Muscle layer of duodenum (tissue), 2 donors: Measurements from ENCODE around the gene SESTD1.
A peak's percentile ranks its signal among the peaks of the same experiment; 100 is the strongest.

Experiments
- H3K27ac ChIP-seq: one replicate; pipeline ENCODE4 v1.7.0; 2013; ENCODE audit warnings: mild to moderate bottlenecking, low read length
- H3K27me3 ChIP-seq: one replicate; pipeline ENCODE4 v1.7.0; 2013; ENCODE audit warnings: low read depth, mild to moderate bottlenecking, control low read depth, low read length
- H3K36me3 ChIP-seq, 2 donors: one replicate each; pipeline ENCODE4 v1.7.0; 2013; ENCODE audit warnings: low read length in 2 of 2, control low read depth in 1 of 2, mild to moderate bottlenecking in 1 of 2; ENCODE audit not compliant: insufficient read depth in 2 of 2, control insufficient read depth in 1 of 2
- H3K4me1 ChIP-seq, 2 donors: one replicate each; pipeline ENCODE4 v1.7.0; 2013; ENCODE audit warnings: low read length in 2 of 2, mild to moderate bottlenecking in 2 of 2, control low read depth in 1 of 2, moderate library complexity in 1 of 2; ENCODE audit not compliant: insufficient read depth in 2 of 2, control insufficient read depth in 1 of 2
- H3K4me3 ChIP-seq, 2 donors: one replicate each; pipeline ENCODE4 v1.7.0; 2013; ENCODE audit warnings: low read length in 2 of 2, low read depth in 1 of 2, mild to moderate bottlenecking in 1 of 2
- H3K9me3 ChIP-seq, 2 donors: one replicate each; pipeline ENCODE4 v1.7.0; 2013; ENCODE audit warnings: low read length in 2 of 2, control low read depth in 1 of 2, mild to moderate bottlenecking in 1 of 2; ENCODE audit not compliant: control insufficient read depth in 1 of 2
- donor health status: healthy.

Gene SESTD1

DNA sequence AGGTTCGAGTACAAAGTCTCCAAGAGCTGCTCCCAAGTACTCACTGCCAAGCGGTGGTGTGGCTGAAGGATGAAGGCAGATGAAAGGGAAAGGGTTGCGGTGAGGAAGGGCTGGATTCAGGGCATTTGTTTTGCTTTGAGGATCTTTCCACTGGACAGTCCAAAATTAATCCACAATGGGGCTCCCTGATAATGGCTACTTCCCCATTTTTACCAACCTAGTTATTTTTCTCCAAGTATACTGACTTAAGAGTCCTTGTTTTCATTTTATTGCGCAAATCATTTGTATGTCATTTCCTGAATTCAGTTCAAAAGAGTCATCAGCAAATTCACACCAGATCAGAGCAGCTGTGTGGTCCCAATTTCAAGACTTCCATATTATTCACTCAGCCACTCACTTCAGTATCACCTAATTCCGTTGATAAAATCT is 464 bp upstream of the SESTD1 start:
- H3K4me3 ChIP-seq = peak overlapping the region; percentile 49 to 66
- no peaks in the 10 kb centered on the region for H3K27me3 ChIP-seq
- no peaks in the 10 kb centered on the region for H3K9me3 ChIP-seq
- peaks cover 0 to 14% of the 10 kb centered on the region in 2 donors for H3K36me3 ChIP-seq
- peak overlapping the region; percentile 80 for H3K27ac ChIP-seq
- H3K4me1 ChIP-seq = peaks cover 0 to 18% of the 10 kb centered on the region in 2 donors

DNA sequence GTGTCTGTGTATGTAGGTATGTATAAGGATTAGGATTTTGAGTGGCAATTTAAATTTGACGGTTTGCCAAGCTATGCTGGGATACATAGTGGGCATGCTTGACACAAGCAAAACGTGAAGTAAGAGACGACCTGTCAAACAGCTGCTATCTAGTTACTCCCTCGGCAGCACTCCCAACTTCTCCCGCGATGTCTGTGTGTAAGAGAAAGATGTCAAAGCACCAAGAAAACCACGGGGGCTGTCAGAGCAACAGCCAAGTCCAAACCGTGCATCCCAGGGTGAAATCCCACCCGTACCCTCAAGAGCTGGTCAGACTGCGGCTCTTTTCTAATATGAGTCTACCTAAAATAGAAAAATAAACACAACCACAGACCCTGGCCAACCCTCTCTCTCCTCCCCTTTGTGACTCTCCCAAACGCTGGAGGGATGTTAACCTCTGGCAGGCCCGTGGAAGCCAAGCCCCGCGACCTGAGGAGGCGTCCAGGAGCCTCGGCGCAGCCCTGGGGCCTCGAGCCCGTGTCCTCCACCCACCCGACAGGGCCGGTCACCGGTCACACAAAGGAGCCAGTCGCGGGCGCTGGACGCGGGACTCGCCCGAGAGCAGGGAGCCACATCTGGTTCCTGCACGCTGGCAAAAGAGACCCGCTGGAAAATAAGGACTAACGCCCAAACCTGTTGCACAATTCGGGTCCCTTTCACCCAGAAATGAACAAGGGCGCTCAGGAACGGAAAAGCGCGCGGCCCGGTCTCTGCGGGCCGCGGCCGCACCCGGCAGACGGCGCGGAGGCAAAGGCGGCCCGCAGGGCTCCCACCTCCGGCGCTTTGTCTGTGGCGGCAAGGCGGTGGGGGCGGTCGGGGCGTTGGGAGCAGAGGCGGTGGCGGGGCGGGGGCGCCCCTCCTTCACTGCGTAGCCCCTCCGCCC is 925 bp downstream of the SESTD1 start:
- Histone ChIP-seq H3K4me1 (peaks cover 0 to 20% of the 10 kb centered on the region in 2 donors), H3K9me3 (no peaks in the 10 kb centered on the region), H3K27ac (peak overlapping the region; percentile 68), H3K4me3 (peak overlapping the region; percentile 85 to 86), H3K36me3 (peaks cover 0 to 14% of the 10 kb centered on the region in 2 donors), H3K27me3 (no peaks in the 10 kb centered on the region)

DNA sequence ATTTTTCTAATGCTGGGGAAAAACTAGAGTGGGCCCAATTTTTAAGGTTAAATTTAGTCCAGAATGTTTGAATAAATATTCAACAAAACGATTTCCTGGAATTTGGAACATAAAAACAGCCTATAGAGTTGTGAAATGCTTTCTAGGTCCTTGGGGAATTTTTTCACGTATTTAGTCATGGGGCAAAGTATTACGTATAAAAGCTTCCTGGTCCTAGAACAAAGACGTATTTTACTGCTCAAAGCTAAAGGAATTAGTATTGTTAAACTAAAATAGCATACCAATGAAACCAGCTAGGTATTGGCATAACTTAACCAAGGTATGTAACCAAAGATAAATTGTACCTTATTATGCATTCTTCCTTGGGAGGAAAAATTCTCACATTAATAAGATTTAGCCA is 1.6 kb downstream of the SESTD1 start:
- Histone ChIP-seq H3K4me3 (peak overlapping the region; percentile 85 to 86), H3K4me1 (peaks cover 0 to 20% of the 10 kb centered on the region in 2 donors), H3K27me3 (no peaks in the 10 kb centered on the region), H3K9me3 (no peaks in the 10 kb centered on the region), H3K27ac (peak overlapping the region; percentile 68), H3K36me3 (peaks cover 0 to 14% of the 10 kb centered on the region in 2 donors)

DNA sequence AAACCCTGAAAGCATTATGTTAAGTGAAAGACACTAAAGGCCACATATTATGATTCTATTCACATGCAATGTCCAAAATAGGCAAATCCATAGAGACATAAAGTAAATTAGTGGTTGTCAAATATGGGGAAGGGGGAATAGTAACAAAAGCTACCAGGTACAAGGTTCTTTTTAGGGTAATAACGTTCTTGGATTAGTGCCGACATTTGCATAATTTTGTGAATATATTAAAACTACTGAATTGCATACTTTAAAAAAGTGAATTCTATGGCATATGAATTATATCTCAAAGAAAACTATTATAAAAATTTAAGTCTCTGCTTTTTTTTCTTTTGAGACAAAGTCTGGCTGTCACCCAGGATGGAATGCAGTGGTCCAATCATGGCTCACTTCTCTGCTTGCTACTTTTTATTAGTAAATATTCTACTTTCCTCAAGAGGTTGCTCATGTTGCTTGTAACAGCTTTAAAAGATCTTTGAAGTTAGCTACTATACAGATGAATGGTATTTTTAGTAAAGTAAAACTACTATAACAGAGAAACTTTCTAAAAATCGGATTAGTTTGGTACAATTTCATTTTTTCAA is 2.5 kb downstream of the SESTD1 start:
- peak overlapping the region; percentile 68 for H3K27ac ChIP-seq

DNA sequence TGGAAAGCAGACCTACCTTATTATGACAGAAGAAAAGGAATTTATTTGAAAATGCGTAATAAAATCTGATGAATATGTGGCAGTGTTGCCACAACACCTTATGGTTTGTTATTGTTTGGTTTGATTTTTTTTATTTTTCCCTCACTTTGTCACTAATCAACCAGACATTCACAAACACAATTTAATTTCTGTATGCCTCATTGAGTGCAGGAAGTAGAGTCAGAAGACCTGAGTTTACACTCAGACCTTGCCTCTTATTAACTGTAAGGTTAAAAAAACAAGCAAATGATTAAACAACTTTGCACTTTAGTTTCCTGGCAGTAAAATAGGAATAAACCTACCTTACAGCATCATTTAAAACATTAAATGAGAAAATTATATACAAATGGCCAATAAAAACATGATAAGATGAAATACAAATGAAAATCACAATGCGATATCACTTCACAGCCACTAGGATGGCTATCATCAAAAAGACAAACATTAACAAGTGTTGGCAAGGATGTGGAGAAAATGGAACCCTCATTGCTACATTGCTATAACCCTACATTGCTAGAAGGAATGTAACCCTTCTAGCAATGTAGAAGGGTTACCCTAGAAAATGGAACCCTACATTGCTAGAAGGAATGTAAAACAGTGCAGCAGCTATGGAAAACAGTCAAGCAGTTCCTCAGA is 3.3 kb downstream of the SESTD1 start:
- H3K9me3 ChIP-seq = no peaks in the 10 kb centered on the region
- H3K27ac ChIP-seq = no peak overlapping the region
- peaks cover 0 to 14% of the 10 kb centered on the region in 2 donors for H3K36me3 ChIP-seq
- H3K4me1 ChIP-seq = peaks cover 0 to 20% of the 10 kb centered on the region in 2 donors
- no peak overlapping the region for H3K4me3 ChIP-seq
- H3K27me3 ChIP-seq = no peaks in the 10 kb centered on the region

More for the DNA sequence above, 2.5 kb downstream of the SESTD1 start:
- H3K36me3 ChIP-seq = peaks cover 0 to 14% of the 10 kb centered on the region in 2 donors
- peak overlapping the region in 1 of 2 donors; percentile 85 for H3K4me3 ChIP-seq
- no peaks in the 10 kb centered on the region for H3K9me3 ChIP-seq
- H3K4me1 ChIP-seq = peaks cover 0 to 20% of the 10 kb centered on the region in 2 donors
- H3K27me3 ChIP-seq = no peaks in the 10 kb centered on the region

DNA sequence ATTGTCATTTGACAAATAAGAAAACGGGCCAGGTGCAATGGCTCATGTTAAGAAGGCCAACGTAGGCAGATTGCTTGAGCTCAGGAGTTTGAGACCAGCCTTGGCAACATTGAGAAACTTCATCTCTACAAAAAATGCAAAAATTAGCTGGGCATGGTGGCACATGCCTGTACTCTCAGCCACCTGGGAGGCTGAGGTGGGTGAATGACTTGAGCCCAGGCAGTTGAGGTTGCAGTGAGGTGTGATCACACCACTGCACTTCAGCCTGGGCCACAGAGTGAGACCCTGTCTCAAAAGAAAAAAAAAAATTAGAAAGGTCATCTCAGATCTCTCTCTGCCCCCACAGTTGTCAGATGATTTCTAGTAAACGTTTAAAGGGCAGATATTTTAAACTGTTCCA is 4.4 kb downstream of the SESTD1 start:
- no peaks in the 10 kb centered on the region for H3K9me3 ChIP-seq
- no peak overlapping the region for H3K4me3 ChIP-seq
- H3K27ac ChIP-seq = no peak overlapping the region
- peaks cover 0 to 20% of the 10 kb centered on the region in 2 donors for H3K4me1 ChIP-seq
- H3K27me3 ChIP-seq = no peaks in the 10 kb centered on the region
- H3K36me3 ChIP-seq = peaks cover 0 to 14% of the 10 kb centered on the region in 2 donors

DNA sequence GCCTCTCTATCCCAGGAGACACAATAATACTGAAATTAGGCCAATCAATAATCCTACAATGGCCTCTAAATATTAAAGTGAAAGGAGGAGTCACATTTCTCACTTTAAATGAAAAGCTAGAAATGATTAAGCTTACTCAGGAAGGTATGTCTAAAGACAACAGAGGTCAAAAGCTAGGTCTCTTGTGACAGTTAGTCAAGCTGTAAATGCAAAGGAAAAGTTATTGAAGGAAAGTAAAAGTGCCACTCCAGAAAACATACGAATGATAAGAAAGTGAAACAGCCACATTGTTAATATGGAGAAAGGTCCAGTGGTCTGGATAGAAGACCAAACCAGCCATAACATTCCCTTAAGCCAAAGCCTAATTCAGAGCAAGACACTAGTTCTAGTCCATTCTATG is 9.5 kb downstream of the SESTD1 start:
- Histone ChIP-seq H3K36me3 (no peaks in the 10 kb centered on the region), H3K4me3 (no peak overlapping the region), H3K4me1 (peaks cover 0 to 5% of the 10 kb centered on the region in 2 donors), H3K27me3 (no peaks in the 10 kb centered on the region), H3K9me3 (no peaks in the 10 kb centered on the region), H3K27ac (no peak overlapping the region)

DNA sequence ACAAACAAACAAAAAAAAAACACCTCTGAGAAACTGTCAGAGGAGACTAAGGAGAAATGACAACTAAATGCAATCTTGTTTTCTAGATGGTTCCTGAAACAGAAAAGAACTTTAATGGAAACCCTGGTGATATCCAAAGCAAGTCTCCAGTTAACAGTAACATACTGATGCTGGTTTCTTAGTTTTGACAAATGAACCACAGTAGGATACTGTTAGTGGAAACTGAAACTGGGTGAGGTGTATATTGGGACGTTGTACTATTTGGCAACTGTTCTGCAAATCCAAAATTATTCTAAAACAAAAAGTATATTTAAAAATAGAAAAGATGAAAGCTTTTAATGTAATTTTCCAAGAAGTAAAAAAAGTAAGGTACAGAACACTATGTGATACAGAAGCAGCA is 11.4 kb downstream of the SESTD1 start:
- Histone ChIP-seq H3K4me3 (no peak overlapping the region), H3K9me3 (no peaks in the 10 kb centered on the region), H3K27ac (no peak overlapping the region), H3K36me3 (no peaks in the 10 kb centered on the region), H3K27me3 (no peaks in the 10 kb centered on the region), H3K4me1 (peaks cover 0 to 3% of the 10 kb centered on the region in 2 donors)

DNA sequence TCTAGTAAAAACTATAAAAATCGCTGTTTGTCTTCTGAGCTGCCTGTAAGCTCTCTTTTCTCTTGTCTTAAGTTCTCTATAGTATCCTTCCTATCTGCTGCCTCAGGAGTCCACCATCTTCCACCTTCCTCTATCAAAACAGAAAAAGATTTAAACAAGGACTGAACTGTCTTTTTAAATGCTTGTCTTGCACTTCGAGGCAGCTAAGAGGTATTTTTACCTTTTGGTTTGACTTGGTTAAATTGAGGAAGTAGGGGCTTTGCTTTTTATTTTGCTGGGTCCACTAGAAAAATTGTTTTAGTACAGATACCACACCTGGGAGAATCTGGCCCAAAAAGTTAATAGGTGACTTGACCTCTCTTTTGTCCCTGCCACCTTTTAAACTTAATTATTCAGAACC is 12.2 kb downstream of the SESTD1 start:
- no peaks in the 10 kb centered on the region for H3K36me3 ChIP-seq
- H3K4me3 ChIP-seq = no peak overlapping the region
- peaks cover 0 to 3% of the 10 kb centered on the region in 2 donors for H3K4me1 ChIP-seq
- H3K27me3 ChIP-seq = no peaks in the 10 kb centered on the region
- no peak overlapping the region for H3K27ac ChIP-seq
- no peaks in the 10 kb centered on the region for H3K9me3 ChIP-seq

DNA sequence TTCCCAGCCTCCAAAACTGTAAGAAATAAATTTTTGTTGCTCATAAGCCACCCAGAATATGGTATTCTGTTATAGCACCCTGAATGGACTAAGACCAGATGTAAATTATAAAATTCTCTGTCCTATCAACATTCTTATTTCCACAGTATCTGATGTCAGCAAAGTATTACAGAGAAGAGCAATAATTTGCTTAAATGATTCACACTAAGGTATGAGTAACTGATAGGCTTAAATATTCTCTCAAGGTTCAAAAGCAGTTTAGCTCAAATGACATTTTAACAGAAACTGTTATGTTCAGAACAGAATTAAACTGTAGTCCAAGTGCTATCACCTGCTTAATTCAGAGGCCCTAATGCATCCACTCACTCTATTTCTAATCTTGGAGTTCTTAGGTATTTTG is 12.8 kb downstream of the SESTD1 start:
- Histone ChIP-seq H3K27ac (no peak overlapping the region), H3K27me3 (no peaks in the 10 kb centered on the region)

DNA sequence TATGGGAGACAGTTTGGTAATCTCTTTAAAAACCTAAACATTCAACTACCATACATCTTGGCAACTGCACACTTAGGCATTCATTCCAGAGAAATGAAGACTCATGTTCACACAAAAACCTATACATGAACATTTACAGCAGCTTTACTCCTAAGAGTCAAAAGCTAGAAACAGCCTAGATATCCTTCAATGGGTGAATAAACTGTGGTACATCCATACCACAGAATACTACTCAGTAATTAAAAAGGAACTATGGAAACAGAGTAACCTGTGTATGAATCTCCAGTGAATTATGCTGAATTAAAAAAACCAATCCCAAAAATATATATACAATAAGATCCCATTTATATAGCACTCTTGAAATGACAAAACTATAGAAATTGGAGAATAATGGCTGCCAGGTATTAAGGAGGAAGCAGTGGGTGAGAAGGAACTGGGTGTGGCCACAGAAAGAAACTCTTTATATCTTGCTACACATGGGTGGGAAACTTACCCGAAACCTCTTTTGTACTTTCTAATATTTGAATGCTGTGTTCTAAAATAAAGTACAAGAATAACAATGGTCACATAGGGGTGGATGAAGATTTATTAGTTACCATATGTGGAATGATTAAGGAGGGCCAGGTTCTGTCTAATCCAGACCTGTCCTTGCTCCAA is 13.7 kb downstream of the SESTD1 start:
- H3K27ac ChIP-seq = no peak overlapping the region
- no peaks in the 10 kb centered on the region for H3K9me3 ChIP-seq

More for the DNA sequence above, 12.8 kb downstream of the SESTD1 start:
- peaks cover 0 to 3% of the 10 kb centered on the region in 2 donors for H3K4me1 ChIP-seq
- no peaks in the 10 kb centered on the region for H3K9me3 ChIP-seq
- H3K36me3 ChIP-seq = no peaks in the 10 kb centered on the region
- no peak overlapping the region for H3K4me3 ChIP-seq

More for the DNA sequence above, 13.7 kb downstream of the SESTD1 start:
- no peaks in the 10 kb centered on the region for H3K27me3 ChIP-seq
- peaks cover 0 to 3% of the 10 kb centered on the region in 2 donors for H3K4me1 ChIP-seq
- H3K4me3 ChIP-seq = no peak overlapping the region
- H3K36me3 ChIP-seq = no peaks in the 10 kb centered on the region
